ENCODE data around the gene SEZ6.

GRCh38 chr17:28989028-28989427 lies 16.8 kb downstream of the SEZ6 start:
- TF ChIP-seq RAD21 (IDR thresholded peaks at IDR 0.05; ENCODE audit: insufficient read depth, low read depth, low read length) (no peak), SPI1 (IDR thresholded peaks at IDR 0.05; ENCODE audit: borderline replicate concordance, insufficient read depth, low read depth, low read length) (no peak), MAX (IDR thresholded peaks at IDR 0.05; ENCODE audit: low read depth, low read length) (no peak), ASH2L (IDR thresholded peaks at IDR 0.05; ENCODE audit: borderline replicate concordance, low read depth) (no peak), HDAC6 (IDR thresholded peaks at IDR 0.05; ENCODE audit: unreplicated experiment) (no peak), SIN3A (IDR thresholded peaks at IDR 0.05; ENCODE audit: low read depth, low read length) (no peak)

Data from GM12878 (cell line).